Left forelimb (tissue), 1 donor: Measurements from ENCODE around the gene EMC7.

ENCODE experiments used
- DNase-seq: peaks from one replicate; pipeline ENCODE4 v3.0.0-alpha.2; 2018; ENCODE audit warnings: low spot score

EMC7 gene

DNA sequence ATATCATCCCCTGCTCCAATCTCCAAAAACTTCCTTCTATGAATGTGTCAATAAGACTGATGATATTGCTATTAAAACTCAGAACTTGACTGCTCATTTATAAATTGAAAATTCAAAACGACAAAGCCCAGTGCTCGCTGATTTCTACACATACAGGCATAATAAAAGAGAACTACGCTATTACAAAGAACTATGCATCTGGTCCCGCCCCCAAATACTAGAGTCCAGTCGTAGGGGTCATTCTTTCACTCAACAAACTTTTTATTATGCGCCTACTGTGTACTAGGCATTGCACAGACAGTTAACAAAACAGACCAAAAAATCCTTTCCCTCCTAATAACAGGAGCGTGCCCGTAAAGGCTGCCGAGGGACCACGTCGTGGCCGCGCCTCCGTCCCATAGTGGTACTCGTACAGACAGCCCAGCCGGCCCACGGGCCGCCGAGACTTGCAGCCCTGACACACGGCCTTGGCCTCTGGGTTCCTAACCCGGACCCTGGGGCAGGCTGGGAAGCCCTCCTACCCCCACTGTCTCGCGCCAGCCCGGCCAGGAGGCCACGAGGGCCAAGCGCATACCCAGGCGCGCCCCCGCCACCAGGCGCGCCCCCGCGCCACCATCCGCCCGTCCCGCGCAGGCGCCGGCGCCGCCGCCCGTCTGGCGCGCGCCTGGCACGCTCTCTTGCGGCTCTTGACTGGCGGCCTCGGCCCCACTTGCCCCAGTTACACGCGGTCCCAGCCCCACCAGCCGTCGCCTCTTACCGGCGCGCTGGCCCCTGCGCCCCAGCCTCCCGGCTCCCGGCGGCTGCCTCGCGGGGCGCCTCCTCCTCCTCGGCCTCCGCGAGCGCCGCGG is 63.4 kb downstream of the EMC7 start:
- peak; percentile 92 for DNase-seq
